GM19468 (cell line): ENCODE measurements around the gene NGRN.

Experiments
- ATAC-seq: cut with Tn5 transposase; IDR thresholded peaks from one replicate; pipeline ENCODE4 v1.9.1; 2021; ENCODE audit warnings: mild to moderate bottlenecking, moderate library complexity, moderate number of reproducible peaks; ENCODE audit not compliant: unreplicated experiment; ENCODE audit errors: extremely low read depth

The NGRN gene, protein sequence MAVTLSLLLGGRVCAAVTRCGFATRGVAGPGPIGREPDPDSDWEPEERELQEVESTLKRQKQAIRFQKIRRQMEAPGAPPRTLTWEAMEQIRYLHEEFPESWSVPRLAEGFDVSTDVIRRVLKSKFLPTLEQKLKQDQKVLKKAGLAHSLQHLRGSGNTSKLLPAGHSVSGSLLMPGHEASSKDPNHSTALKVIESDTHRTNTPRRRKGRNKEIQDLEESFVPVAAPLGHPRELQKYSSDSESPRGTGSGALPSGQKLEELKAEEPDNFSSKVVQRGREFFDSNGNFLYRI

DNA sequence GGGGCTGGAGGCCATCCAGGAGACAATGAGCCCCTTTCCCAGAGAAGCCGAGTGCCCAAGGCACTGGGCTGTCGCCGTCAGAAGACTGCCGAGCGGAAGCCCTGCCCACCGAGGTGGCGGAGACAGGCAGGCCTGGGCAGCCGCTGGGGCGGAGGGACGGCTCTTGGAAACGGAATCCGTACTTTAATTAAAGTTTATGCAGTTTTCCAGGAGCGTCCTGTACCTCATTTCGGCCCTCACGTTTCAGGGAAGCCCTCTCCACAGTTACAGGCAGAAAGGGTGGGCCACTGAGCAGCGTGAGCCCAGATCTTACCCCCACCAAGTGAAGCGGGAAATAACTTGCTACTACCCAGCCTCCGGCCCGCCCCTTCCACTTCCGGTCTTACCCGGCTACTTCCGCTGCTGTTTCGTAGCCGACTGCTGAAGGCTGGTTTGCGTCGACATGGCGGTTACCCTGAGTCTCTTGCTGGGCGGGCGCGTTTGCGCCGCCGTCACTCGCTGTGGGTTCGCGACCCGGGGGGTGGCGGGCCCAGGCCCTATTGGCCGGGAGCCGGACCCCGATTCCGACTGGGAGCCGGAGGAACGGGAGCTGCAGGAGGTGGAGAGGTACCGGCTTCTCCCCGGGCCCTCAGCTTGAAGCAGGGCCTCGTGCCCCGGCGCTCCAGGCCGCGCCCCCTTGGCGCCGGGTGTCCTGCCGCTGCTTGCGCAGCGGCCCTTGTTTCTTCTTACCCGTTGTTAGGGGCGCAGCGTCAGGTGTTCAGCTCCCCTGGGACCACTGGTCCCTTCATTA is at the start of gene NGRN:
Gene NGRN (plus strand): TSS at position 402 of the 790 bp plus-strand sequence. CDS start 41 bp downstream, at position 443.
- ATAC-seq = peak; percentile 67

DNA sequence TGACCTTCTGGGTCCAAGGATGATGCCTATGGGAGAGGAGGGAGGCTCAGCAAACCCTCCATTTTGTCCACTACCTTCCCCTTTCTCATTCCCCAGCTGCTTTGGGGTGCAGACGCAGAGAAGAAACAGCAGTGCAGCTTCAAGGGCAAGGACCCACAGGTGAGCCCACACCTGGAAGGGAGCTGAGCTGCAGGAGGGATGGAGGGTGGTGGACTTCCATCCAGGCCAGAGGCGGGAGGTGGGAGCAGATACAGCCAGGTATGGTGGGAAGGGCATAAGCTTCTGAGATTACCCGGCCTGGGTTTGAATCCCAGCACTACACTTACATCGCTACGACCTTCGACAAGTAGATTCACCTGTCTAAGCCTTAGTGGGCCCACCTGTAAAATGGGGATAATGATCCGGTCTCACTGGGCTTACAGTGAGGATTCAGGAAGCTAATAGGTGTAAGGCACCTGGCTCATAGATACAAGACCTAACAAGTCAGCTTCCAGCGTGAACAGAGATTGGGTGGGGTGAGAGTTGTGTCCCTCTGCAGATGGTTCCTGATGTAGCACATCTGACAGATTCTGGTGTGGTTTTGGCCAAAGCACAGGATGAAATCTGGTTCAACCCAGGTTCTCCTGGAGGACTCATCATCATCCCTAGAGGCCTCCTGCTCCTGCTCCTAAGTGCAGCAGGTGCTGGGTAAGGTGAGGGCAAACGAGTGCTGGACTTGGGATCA is 47.6 kb upstream of the NGRN start:
- no peak for ATAC-seq

DNA sequence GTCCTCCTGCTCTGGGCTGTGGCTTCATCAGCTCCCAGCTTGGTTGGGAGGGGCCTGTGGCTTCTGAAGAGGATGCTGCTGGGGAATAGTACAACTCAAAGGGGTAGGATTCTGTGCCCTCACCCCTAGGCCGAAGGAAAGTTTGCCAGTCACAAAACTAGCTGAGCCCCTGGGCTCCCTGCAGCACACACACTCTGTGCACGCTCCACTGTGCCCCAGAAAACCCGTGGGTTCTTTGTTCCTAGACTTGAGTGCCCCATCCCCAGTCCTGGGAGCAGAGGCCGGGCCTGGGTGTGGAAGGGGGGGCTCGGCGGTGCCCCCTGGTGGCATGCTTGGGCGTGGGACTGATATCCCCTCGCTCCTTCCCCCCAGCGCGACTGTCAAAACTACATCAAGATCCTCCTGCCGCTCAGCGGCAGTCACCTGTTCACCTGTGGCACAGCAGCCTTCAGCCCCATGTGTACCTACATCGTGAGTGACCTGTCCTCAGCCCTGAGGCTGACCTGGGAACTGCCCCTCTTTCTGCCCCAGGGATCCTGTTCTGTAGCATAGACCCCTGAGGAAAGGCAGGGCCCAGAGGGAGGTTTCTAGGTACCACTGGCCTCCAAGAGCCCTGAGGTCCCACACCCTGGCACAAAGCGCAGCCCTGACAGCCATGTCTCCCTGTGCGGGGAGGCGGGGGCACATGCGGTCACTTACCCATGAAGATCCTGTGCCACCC is 45.9 kb upstream of the NGRN start:
- ATAC-seq = no peak

DNA sequence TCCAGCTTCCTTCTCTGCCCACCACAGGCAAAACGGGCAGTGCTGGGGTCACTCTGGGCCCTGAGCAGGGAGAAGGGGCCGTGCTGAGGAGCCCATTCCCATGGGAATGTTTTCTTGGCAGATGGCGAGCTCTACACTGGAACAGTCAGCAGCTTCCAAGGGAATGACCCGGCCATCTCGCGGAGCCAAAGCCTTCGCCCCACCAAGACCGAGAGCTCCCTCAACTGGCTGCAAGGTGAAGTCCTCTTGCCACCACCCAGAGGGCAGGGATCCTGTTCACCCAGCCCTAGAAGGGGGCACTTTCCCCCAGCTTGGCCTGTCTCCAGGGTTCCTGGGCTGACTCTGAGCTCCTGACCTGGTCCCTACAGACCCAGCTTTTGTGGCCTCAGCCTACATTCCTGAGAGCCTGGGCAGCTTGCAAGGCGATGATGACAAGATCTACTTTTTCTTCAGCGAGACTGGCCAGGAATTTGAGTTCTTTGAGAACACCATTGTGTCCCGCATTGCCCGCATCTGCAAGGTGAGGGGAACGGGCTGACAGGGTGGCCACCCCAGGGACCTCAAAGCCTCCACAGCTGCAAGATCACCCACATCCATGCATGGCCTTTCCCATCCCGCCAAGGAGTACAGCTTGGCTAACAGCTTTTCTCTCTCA is 44.1 kb upstream of the NGRN start:
- ATAC-seq = no peak

DNA sequence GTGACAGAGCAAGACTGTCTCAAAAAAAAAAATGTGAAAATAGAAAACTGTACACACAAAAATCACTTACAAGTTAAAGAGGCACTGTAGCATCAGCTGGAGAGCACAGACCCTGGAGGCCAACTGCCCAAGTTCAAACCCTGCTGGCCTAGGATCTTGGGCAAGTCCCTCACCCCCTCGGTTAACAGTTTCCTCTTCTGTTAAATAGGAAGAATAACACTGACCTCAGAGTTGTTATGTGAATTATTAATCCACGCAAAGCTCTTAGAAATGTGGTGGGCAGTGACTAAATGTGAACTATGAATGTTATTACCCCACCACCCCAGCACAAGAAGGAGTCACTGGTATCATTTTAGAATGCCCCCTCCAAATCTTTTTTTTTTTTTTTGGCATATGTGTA is 42.9 kb upstream of the NGRN start:
- no peak for ATAC-seq

DNA sequence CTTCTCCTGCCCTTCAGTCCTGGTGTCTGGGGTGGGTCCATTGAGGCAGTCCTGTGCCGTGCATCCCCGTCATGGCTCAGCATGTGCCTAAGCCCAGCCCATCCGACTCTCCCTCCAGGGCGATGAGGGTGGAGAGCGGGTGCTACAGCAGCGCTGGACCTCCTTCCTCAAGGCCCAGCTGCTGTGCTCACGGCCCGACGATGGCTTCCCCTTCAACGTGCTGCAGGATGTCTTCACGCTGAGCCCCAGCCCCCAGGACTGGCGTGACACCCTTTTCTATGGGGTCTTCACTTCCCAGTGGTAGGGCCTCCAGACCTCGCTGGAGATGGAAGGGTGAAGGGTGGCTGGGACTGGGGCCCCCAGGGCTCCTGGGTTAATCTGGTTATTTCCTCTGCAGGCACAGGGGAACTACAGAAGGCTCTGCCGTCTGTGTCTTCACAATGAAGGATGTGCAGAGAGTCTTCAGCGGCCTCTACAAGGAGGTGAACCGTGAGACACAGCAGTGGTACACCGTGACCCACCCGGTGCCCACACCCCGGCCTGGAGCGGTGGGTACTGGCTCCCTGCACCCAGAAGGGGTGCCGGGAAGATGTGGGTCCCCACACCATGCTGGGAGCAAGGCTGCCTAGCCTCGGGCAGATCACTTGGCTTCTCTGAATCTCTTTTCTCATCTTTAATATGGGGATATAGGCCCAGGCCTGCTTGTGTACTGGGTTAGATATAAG is 41.9 kb upstream of the NGRN start:
- no peak for ATAC-seq

DNA sequence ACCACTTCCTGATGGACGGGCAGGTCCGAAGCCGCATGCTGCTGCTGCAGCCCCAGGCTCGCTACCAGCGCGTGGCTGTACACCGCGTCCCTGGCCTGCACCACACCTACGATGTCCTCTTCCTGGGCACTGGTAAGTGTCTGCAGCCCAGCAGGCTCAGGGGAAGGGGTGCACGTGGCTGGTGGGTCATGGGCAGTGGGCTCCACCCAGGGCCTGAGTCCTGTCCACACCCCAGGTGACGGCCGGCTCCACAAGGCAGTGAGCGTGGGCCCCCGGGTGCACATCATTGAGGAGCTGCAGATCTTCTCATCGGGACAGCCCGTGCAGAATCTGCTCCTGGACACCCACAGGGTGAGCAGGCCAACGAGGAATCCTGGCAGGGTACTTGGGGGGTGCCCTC is 40.4 kb upstream of the NGRN start:
- ATAC-seq = no peak

DNA sequence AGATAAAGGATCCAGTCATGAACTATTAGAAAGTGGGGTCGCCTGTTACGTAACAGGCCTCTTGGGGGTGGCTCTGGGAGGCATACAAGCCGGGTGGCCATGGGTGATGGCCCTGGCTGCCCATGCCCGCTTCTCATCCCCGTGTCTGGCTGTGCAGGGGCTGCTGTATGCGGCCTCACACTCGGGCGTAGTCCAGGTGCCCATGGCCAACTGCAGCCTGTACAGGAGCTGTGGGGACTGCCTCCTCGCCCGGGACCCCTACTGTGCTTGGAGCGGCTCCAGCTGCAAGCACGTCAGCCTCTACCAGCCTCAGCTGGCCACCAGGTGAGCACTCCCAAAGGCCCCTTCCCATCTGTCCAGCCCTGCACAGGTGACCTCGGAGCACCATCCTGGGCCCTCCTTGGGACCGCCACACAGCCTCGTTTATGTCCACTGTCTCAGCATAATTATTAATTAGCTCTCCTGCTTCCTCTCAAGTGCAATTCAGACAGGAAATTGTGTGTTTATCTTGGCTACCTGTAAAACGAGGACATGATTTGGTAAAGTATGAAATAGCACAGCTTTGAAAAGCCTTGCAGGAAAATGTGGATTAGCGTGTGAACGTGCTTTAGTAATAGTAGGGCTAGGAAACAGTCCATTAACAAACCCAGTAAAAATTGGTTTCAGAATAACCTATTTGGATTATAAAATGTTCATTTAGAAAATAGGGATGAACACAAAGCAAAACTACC is 39.8 kb upstream of the NGRN start:
- no peak for ATAC-seq

DNA sequence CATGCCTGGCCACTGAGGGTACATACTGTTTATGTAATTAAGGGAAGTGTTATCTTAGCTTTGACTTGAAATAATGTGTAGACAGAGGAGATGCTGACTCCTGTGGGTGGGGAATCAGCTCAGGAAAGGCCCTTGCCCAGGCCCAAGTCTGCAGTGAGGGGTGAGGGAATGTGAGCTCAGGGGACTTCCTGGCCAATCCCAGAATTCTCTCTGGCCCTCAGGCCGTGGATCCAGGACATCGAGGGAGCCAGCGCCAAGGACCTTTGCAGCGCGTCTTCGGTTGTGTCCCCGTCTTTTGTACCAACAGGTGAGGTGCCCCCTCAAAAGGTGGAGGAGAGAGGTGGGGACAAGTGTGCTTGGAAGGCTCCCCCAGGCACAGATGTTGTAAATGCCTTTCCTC is 38.1 kb upstream of the NGRN start:
- ATAC-seq = no peak

DNA sequence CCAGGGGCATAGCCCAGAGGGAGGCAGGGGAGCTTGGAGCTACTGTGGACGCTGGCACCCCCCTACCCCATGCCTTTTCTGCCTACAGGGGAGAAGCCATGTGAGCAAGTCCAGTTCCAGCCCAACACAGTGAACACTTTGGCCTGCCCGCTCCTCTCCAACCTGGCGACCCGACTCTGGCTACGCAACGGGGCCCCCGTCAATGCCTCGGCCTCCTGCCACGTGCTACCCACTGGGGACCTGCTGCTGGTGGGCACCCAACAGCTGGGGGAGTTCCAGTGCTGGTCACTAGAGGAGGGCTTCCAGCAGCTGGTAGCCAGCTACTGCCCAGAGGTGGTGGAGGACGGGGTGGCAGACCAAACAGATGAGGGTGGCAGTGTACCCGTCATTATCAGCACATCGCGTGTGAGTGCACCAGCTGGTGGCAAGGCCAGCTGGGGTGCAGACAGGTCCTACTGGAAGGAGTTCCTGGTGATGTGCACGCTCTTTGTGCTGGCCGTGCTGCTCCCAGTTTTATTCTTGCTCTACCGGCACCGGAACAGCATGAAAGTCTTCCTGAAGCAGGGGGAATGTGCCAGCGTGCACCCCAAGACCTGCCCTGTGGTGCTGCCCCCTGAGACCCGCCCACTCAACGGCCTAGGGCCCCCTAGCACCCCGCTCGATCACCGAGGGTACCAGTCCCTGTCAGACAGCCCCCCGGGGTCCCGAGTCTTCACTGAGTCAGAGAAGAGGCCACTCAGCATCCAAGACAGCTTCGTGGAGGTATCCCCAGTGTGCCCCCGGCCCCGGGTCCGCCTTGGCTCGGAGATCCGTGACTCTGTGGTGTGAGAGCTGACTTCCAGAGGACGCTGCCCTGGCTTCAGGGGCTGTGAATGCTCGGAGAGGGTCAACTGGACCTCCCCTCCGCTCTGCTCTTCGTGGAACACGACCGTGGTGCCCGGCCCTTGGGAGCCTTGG is 37.4 kb upstream of the NGRN start:
- no peak for ATAC-seq

DNA sequence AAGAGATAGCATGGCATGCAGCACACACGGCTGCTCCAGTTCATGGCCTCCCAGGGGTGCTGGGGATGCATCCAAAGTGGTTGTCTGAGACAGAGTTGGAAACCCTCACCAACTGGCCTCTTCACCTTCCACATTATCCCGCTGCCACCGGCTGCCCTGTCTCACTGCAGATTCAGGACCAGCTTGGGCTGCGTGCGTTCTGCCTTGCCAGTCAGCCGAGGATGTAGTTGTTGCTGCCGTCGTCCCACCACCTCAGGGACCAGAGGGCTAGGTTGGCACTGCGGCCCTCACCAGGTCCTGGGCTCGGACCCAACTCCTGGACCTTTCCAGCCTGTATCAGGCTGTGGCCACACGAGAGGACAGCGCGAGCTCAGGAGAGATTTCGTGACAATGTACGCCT is 36.5 kb upstream of the NGRN start:
- no peak for ATAC-seq

DNA sequence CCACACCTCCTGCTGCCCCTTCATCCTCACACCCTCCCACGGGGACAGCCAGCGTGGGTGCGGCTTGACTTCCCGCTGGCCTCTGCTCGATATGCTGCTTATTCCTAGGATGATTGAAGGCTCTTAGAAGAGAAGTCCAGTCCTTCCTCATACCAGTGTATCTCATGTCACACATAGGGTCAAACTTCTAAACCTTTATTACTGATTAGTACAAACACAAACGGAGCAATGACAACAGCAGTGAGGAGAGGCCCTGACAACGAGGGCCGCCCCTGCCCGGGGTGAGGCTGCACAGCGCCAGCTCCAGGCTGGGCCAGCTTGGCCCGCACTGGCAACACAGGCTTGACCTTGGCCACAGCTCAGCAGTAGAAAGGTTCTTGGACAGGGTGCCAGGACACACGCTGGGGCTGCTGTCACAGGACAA is 35.4 kb upstream of the NGRN start:
- no peak for ATAC-seq

DNA sequence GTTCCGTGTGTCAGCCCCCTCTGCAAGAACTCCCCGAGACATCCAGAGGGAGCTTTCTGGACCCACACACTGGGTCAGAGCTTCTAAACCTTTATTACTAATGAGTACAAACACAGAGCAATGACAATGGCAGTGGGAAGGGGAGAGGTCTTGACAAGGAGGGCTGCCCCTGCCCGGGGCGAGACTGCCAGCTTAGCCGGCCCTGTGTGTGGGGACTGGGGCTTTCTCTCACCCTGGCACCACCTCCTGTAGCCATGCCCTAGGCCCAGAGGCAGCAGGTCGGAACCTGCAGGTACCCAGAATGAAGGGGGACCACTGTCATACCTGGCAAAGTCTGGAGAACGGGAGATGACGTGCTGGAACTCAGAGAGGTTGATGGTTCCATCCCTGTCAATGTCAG is 34.9 kb upstream of the NGRN start:
- ATAC-seq = no peak

DNA sequence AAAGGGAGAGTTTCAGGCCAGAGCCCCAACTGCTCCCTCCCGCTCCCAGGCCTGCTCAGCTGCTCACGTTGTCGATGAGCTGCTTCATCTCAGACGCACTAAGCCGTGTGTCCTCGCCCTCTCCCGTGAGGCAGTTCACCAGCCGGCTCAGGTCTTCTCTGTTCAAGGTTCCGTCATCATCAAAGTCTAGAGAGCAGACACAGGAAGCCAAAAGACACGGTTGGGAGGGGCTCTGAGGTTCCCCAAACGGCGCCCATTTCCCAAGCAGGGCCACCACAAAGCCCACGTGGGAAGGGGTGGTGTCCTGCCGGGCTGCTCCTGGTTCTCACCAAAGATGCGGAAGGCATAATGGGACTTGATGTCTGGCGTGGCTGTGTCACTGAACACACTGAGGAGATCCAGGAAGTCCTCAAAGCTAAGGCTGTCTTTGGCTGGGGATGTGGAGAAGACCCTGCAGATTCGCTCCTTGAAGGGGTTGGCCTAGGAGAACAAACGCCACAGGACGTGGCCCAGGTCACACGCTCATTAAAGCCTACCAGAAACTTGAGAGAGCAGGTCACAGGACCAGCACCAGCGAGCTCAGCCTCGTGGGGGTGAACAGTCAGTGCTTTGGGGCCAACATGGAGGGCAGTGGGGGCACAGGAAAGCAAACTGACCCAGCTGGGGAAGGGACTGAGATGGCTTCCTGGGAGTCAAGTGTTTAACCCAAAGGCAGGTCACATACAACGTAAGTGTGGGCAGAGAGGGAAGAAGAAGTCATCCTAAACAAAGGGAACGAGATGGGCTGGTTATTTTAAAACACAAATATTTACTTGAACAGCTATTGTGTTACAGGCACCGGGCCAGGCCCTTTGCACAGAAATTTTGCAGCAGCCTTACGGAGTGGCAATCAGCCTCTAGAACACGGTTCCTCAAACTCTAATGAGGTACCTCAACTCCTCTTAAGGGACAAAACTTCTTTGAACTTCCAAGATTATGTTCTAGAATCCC is 34.1 kb upstream of the NGRN start:
- ATAC-seq = no peak

DNA sequence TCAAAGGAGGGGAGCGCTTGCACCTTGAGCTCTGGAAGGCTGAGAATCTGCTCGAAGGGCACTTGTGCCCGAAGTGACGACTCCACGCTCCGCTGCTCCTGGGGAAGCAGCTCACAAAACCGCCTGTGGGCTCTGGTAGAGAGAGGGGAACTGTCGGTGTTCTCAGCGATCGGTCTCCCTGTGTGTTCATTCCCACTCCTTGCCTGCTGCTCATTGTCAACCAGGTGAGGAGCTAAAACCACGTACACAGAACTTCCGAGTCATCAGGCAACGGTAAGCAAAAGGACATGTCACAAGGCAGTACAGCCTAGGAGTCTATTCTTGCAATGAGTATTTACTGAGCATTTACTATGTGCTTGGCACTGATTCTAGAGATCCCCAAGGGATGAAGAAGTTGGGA is 33.3 kb upstream of the NGRN start:
- no peak for ATAC-seq

DNA sequence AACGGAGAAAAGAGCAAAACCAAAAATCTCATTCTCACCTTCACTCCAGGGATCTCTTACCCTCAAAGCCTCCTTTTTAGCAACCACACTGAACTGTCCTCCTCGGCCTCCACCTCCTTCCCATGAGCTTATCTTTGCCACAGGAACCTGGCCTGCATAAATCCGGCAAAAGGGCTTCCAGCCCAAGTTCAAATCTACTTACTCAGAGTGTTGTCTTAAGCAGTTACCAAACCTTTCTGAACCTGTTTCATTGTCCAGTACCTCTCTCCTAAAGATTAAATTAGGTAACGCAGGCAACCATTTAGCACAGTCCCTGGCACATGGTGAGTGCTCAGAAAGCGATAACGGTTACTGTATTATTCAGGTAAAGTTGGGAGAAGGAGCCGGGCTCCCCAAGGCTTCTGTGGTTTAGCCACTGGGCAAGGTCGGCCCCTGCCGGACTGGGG is 32.5 kb upstream of the NGRN start:
- no peak for ATAC-seq
